GF-D8 (cell line): Measurements from ENCODE around the gene NSFL1C.
"Not testable (repeated sequence)": the region's sequence is repeated elsewhere in the genome, so short reads cannot be mapped to it uniquely, and the experiment has no call there.

Experiments
- DNase-seq: peaks from one replicate; lab custom pipeline; 2025; lab: John Stamatoyannopoulos, UW

NSFL1C gene

DNA sequence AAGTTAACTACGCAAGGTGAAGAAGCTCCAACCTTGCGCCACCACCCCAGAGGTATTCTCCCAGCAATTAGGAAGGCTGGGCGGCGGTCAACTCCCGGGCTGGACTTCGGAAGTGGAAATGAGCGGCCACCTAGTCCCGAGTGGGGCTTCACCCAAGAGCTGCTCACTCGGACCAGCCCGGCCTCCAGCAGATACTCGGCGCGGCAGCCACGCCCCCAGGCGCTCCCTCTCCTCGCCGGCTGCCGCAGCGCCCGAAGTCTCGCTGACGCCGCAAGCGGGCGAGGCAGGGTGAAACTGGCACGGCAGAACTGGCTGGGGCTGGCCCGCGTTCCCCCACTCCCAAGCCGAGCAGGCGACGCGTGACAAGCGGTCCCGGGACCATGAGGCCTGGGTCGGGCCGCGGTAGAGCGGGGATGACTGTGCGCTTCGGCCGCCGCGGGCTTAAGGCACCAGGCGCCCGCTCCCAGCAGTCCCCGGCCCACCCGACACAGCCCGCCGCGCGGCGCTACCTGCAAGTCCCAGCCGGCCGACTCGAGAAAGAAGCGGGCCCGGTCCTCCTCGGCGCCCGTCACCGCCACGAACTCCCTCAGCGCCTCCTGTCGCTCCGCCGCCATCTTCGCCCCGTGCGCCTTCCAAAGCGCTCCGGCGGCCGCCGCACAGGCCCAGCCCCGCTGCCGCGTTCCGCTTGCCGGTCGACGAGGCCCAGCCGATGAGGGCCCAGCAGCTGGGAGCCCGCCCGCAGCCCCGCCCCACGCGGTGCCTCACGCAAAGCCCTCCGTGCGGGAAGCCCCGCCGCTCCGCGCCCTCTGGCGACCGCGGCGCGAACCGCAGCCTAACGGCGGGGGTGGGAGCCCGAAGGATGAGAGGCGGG is at the start of gene NSFL1C:
Gene NSFL1C (minus strand): TSS at position 639 of the 871 bp plus-strand sequence. CDS start 25 bp downstream, at position 614.
- peak; percentile 71 for DNase-seq

- DNase-seq, result no peak
Observed at GRCh38 chr20:1513801-1514200, 47.2 kb upstream of the NSFL1C start.

GRCh38 chr20:1509237-1509636 is 42.6 kb upstream of the NSFL1C start:
- no peak for DNase-seq

GRCh38 chr20:1508574-1508973 is 41.9 kb upstream of the NSFL1C start:
- DNase-seq, result no peak

DNA sequence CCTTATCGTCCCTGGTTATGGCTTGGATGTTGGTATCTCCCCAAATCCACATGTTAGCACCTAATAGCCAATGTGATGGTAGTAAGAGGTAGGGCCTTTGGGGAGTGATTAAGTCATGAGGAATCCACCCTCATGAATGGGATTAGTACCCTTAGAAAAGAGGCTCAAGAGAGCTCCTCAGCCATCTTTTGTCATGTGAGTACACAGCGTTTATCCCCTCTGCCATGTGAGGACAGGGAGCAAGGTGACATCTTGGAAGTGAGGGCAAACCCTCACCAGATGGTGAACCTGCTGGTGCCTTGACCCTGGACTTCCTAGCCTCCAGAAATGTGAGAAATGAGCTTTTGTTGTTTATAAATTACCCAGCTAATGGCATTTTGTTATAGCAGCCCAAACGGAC is 40.6 kb upstream of the NSFL1C start:
- DNase-seq, result no peak

DNA sequence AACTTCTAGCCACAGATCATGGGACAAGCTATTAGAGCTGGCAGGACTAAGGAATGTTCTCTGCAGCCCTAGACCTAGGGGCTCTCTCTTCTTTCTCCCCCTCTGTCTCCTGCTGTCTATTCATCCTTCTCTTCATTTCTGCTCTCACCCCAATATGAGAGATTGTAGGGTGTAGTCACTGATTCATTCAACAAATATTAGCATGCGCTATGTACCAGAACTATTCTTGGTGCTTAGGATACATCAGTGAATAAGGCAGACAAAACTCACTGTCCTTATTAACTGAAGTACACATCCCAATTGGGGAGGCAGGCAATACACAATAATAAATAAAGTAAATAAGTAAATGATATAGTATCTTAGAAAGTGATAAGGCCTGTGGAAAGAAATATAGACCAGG is 39.2 kb upstream of the NSFL1C start:
- no peak for DNase-seq

- DNase-seq, result no peak
Observed at GRCh38 chr20:1505361-1505760, 38.7 kb upstream of the NSFL1C start.

GRCh38 chr20:1503564-1504227 is 37.0 kb upstream of the NSFL1C start:
- DNase-seq, result peak; percentile 83

GRCh38 chr20:1500496-1500895 is 33.8 kb upstream of the NSFL1C start:
- DNase-seq, result no peak

GRCh38 chr20:1499528-1500420 is 33.1 kb upstream of the NSFL1C start:
- no peak for DNase-seq

- DNase-seq, result not testable (repeated sequence)
Observed at GRCh38 chr20:1497371-1497770, 30.7 kb upstream of the NSFL1C start.

DNA sequence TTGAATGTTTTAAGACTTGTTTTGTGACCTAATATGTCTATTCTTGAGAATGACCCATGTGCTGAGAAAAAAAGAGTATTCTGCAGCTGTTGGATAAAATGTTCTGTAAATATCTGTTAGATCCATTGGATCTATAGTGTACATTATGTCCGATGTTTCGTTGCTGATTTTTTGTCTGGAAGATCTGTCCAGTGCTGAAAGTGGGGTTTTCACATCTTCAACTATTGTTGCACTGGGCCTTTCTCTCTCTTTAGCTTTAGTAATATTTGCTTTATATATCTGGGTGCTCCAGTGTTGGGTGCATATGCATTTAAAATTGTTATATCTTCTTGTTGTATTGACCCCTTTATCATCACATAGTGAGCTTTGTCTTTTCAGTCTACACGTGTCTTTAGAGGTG is 30.3 kb upstream of the NSFL1C start:
- DNase-seq, result no peak

- DNase-seq, result peak; percentile 33
Observed at GRCh38 chr20:1494436-1494835, 27.8 kb upstream of the NSFL1C start.

- no peak for DNase-seq
Observed at GRCh38 chr20:1493536-1493935, 26.9 kb upstream of the NSFL1C start.

GRCh38 chr20:1491860-1492642 is 25.4 kb upstream of the NSFL1C start:
- peak; percentile 65 for DNase-seq

DNA sequence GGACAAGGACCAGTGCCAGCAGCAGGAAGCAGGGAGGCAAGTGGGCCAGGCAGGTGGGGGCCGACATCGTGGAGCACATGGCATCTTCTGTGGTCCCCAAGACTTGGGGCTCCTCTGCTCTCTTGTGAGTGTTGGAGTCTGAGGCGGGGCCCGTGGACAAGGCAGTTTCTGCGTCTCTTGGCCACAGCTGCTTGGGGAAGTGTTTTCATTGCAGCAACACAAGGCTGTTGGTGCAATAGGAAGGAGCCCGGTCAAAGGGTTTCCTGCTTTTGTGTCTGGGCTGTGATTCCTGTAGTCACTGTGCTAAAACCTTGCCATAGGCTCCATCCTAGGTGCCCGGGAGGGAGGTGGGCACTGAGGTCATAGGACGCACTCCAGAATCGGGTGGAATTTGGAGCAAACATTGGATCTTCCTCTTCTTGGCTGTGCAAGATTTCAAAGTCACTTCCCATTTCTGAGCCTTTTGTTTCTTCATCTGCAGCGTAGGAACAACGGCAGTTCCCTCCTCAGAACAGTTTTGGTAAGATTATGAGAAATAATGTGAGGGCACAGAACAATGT is 24.7 kb upstream of the NSFL1C start, which contains the start of gene SIRPB2:
Gene SIRPB2 (minus strand): TSS at position 140 of the 560 bp plus-strand sequence. CDS start 61 bp downstream, at position 79.
- DNase-seq, result peak; percentile 80

DNA sequence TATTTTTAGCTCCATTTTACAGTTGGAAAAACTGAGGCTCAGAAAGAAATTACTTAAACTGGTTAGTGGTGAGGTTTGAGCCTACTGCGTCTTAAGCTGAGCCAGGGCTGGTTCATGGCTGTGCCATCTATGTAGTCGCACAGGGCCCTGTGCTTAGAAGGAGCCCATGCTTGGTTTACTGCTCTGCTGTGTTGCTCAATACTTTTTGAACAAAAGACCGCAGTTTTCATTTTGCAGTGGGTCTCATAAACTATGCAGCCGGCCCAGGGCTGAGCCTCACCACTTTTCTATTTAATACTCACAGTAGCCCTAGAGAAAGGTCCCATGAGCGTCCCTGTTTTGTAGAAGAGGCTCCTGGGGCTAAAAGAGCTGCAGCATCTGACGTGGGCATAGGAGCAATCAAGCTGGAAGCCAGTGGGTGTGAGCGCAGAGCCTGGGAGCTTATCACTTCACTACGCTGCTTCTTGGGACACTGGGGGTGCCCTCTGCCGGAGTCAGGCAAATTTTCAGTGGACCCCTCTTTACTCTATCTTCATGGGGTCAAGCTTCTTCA is 24.1 kb upstream of the NSFL1C start:
- DNase-seq, result no peak

DNA sequence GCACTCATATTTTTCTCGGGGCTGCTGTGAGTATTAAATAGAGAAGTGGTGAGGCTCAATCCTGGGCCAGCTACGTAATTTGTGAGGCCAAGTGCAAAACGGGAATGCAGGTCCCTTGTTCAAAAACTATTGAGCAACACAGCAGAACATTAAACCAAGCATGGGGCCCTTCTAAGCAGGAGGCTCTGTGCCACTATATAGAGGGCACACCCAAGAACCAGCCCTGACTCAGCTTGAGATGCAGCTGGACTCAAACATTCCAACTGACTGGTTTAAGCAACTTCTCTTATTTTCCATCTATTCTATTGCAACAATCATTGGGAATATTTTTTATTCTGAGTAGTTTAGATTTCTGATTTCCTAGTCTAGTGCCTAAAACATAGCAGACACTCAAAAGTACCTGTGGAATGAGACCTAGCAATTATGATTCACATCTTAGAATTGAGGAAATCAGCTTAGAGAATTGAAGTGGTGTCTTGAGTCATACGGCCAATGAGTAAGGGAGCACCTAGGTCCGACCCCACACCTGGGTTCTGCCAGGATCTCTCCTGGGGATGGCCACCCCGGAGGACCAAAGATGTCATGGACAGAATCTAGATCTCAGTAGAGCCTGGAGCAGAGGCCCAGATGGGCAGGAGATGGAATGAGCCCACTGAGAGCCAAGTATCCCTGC is 23.3 kb upstream of the NSFL1C start:
- DNase-seq, result peak; percentile 13

- DNase-seq, result no peak
Observed at GRCh38 chr20:1489325-1489724, 22.7 kb upstream of the NSFL1C start.

- DNase-seq, result no peak
Observed at GRCh38 chr20:1486566-1486965, 19.9 kb upstream of the NSFL1C start.
